ENCODE measurements around the gene RABL3.
"Not testable (repeated sequence)": the region's sequence is repeated elsewhere in the genome, so short reads cannot be mapped to it uniquely, and the experiment has no call there.

RABL3 gene

GRCh38 chr3:120742198-120742848 lies at the start of gene RABL3, which contains the start of gene GTF2E1:
RABL3 (minus strand) TSS chr3:120742516; CDS start chr3:120742507, 9 bp downstream.
GTF2E1 (plus strand) TSS chr3:120742744; CDS start chr3:120750553, 7,809 bp downstream.
- DNase-seq: peak; percentile 100

- DNase-seq: peak; percentile 90
These were observed 49.6 kb upstream of the RABL3 start for GRCh38 chr3:120791913-120792312.

- no peak for DNase-seq
These were observed 48.7 kb upstream of the RABL3 start for GRCh38 chr3:120791010-120791409.

- DNase-seq: peak; percentile 76
These were observed 43.5 kb upstream of the RABL3 start for GRCh38 chr3:120785832-120786231.

GRCh38 chr3:120780977-120781376 lies 38.7 kb upstream of the RABL3 start:
- peak; percentile 55 for DNase-seq

- no peak for DNase-seq
These were observed 36.5 kb upstream of the RABL3 start for GRCh38 chr3:120778776-120779175.

GRCh38 chr3:120775411-120775810 lies 33.1 kb upstream of the RABL3 start:
- DNase-seq: no peak

GRCh38 chr3:120773932-120774331 lies 31.6 kb upstream of the RABL3 start:
- peak; percentile 28 for DNase-seq

- DNase-seq: no peak
These were observed 29.8 kb upstream of the RABL3 start for GRCh38 chr3:120772081-120772480.

GRCh38 chr3:120770891-120771290 lies 28.6 kb upstream of the RABL3 start:
- DNase-seq: no peak

- DNase-seq: no peak
These were observed 27.1 kb upstream of the RABL3 start for GRCh38 chr3:120769436-120769835.

GRCh38 chr3:120767106-120767505 lies 24.8 kb upstream of the RABL3 start:
- DNase-seq: no peak

- DNase-seq: no peak
These were observed 24.3 kb upstream of the RABL3 start for GRCh38 chr3:120766576-120766975.

GRCh38 chr3:120765830-120766493 lies 23.6 kb upstream of the RABL3 start:
- no peak for DNase-seq

- peak; percentile 29 for DNase-seq
These were observed 21.9 kb upstream of the RABL3 start for GRCh38 chr3:120764206-120764605.

- DNase-seq: no peak
These were observed 21.3 kb upstream of the RABL3 start for GRCh38 chr3:120763601-120764000.

- peak; percentile 92 for DNase-seq
These were observed 20.3 kb upstream of the RABL3 start for GRCh38 chr3:120762615-120763014.

- DNase-seq: not testable (repeated sequence)
These were observed 16.2 kb upstream of the RABL3 start for GRCh38 chr3:120758551-120758950.

GRCh38 chr3:120756061-120756460 lies 13.7 kb upstream of the RABL3 start:
- DNase-seq: no peak

GRCh38 chr3:120753810-120754209 lies 11.5 kb upstream of the RABL3 start:
- no peak for DNase-seq

- no peak for DNase-seq
These were observed 10.5 kb upstream of the RABL3 start for GRCh38 chr3:120752865-120753264.

GRCh38 chr3:120752230-120752629 lies 9.9 kb upstream of the RABL3 start:
- no peak for DNase-seq

- no peak for DNase-seq
These were observed 7.5 kb upstream of the RABL3 start for GRCh38 chr3:120749843-120750242.

- DNase-seq: no peak
These were observed 3.1 kb upstream of the RABL3 start for GRCh38 chr3:120745466-120745865.

All from fibroblast of skin of right quadriceps (primary cell).